M059J (cell line): ENCODE results near the gene SRSF8. TPM values are rescaled to one million over a fixed set of nuclear protein-coding genes. Genes with fewer than 3 reads are reported as not detected.

Source experiments
- total RNA-seq: library from RNA; depleted of rRNA; stranded (reverse); fragments of >200 nt; shearing (Covaris generic); gene quantifications from 2 replicates; pipeline ENCODE4 v1.2.3, GENCODE V29; 2014; rRNA removed

SRSF8 gene
- total RNA-seq, 1 experiment from 2014 or later, result 12.8 TPM

Other genes with a start within 250 kb of the SRSF8 start
- 61.0 and 65.2 TPM in 2 replicates for gene CWC15, start 93.4 kb upstream of the SRSF8 start, total RNA-seq
- 1.4 and 4.3 TPM in 2 replicates for gene KDM4D, start 93.2 kb upstream of the SRSF8 start, total RNA-seq
- gene KDM4E, start 41.7 kb upstream of the SRSF8 start, total RNA-seq, result not detected in 2 replicates
- not detected in 2 replicates for gene KDM4F, start 17.5 kb upstream of the SRSF8 start, total RNA-seq
- 12.5 and 19.0 TPM in 2 replicates for gene ENDOD1, start 22.9 kb downstream of the SRSF8 start, total RNA-seq
- gene SESN3, start 164.3 kb downstream of the SRSF8 start, total RNA-seq, result 0.44 and 0.52 TPM in 2 replicates